ENCODE measurements around the gene SPRING1. TPM values are rescaled to one million over a fixed set of nuclear protein-coding genes. Genes with fewer than 3 reads are reported as not detected.

SPRING1 gene
- total and polyA plus RNA-seq, 2 of the 13 experiments (the other 11 are each of a cell fraction or from before 2014, with no cell fraction given), result 20.0 to 51.8 TPM

DNA sequence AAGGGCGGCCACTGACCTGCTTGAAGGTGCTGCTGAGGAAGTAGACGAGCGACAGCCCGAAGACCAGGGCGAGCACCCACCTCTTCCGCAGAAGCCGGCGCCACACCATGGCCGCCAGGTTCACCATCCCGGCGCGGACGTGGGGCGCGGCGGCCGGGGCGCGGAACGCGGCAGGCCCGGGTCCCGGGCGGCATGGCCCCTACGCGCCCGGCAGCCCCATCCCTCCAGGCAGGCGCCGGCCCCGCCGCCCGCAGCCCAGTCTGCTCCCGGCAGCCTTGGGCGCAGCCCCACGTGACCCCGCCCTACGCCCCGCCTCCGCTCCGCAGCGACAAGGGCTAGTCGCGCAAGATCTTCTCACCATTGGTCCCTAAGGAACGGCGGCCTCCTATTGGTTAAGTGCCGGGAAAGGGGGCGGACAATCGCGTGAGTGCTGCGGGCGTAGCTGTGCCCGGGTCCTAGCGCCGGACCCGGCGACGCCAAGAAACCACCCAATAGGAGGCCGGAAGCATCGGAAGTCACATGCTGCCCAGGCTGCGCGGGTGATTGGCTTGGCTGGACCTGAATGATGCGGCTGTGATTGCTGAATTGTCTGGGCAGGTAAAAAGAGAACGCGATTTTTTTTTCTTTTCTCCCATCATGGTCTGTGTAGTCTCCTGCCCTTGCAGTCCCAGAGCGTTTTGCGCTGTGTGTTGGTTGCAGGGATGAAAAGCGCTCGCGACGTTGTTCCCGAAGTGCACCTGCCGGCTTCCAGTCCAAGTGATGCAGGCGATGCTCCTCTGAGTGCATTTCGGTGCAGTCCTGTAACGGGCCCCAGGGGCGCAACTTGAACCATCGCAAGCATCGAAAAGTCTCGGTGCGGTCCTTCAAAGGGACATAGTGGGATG lies at the start of gene SPRING1, which contains the start of gene RNFT2 (continued):
- TF ChIP-seq, protein P1, sequence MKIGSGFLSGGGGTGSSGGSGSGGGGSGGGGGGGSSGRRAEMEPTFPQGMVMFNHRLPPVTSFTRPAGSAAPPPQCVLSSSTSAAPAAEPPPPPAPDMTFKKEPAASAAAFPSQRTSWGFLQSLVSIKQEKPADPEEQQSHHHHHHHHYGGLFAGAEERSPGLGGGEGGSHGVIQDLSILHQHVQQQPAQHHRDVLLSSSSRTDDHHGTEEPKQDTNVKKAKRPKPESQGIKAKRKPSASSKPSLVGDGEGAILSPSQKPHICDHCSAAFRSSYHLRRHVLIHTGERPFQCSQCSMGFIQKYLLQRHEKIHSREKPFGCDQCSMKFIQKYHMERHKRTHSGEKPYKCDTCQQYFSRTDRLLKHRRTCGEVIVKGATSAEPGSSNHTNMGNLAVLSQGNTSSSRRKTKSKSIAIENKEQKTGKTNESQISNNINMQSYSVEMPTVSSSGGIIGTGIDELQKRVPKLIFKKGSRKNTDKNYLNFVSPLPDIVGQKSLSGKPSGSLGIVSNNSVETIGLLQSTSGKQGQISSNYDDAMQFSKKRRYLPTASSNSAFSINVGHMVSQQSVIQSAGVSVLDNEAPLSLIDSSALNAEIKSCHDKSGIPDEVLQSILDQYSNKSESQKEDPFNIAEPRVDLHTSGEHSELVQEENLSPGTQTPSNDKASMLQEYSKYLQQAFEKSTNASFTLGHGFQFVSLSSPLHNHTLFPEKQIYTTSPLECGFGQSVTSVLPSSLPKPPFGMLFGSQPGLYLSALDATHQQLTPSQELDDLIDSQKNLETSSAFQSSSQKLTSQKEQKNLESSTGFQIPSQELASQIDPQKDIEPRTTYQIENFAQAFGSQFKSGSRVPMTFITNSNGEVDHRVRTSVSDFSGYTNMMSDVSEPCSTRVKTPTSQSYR (CRISPR knock-in tag; IDR thresholded peaks at IDR 0.05; ENCODE audit: borderline replicate concordance), result no peak
- TF ChIP-seq MED1 (CRISPR knock-in tag; IDR thresholded peaks at IDR 0.05), result peak; percentile 66
- TF ChIP-seq ZNF788 (CRISPR knock-in tag; IDR thresholded peaks at IDR 0.05; ENCODE audit: borderline replicate concordance), result peak; percentile 82; the same call in 1 of the 2 replicates
- no peak for TF ChIP-seq PCBP2 (optimal IDR thresholded peaks at IDR 0.05; ENCODE audit: low read depth, low read length, poor library complexity, severe bottlenecking)
- TF ChIP-seq, protein P2, sequence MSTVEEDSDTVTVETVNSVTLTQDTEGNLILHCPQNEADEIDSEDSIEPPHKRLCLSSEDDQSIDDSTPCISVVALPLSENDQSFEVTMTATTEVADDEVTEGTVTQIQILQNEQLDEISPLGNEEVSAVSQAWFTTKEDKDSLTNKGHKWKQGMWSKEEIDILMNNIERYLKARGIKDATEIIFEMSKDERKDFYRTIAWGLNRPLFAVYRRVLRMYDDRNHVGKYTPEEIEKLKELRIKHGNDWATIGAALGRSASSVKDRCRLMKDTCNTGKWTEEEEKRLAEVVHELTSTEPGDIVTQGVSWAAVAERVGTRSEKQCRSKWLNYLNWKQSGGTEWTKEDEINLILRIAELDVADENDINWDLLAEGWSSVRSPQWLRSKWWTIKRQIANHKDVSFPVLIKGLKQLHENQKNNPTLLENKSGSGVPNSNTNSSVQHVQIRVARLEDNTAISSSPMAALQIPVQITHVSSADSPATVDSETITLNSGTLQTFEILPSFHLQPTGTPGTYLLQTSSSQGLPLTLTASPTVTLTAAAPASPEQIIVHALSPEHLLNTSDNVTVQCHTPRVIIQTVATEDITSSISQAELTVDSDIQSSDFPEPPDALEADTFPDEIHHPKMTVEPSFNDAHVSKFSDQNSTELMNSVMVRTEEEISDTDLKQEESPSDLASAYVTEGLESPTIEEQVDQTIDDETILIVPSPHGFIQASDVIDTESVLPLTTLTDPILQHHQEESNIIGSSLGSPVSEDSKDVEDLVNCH (CRISPR knock-in tag; IDR thresholded peaks at IDR 0.05), result 0 out of 2 replicates have a peak, but pooled peaks have one; percentile 32
- TF ChIP-seq RBFOX2 (IDR thresholded peaks at IDR 0.05; ENCODE audit: low read depth, low read length), result peak; percentile 84
- TF ChIP-seq ZNF614 (CRISPR knock-in tag; IDR thresholded peaks at IDR 0.05; ENCODE audit: borderline replicate concordance), result peak; percentile 69; the same call in 1 of the 2 replicates
- TF ChIP-seq MBNL3 (CRISPR knock-in tag; conservative IDR thresholded peaks at IDR 0.05), result no peak
- TF ChIP-seq HNF4A (CRISPR knock-in tag; IDR thresholded peaks at IDR 0.05), result no peak
- no peak for TF ChIP-seq ZNF337 (CRISPR knock-in tag; IDR thresholded peaks at IDR 0.05; ENCODE audit: borderline replicate concordance, low read depth)
- peak; percentile 46; the same call in 1 of the 2 replicates for TF ChIP-seq ZNF230 (CRISPR knock-in tag; IDR thresholded peaks at IDR 0.05)
- no peak for TF ChIP-seq SIN3A (IDR thresholded peaks at IDR 0.05; ENCODE audit: borderline replicate concordance, low read depth, low read length)
- no peak for TF ChIP-seq ZSCAN31 (CRISPR knock-in tag; IDR thresholded peaks at IDR 0.05; ENCODE audit: low read depth)
- TF ChIP-seq MTA3 (CRISPR knock-in tag; IDR thresholded peaks at IDR 0.05), result no peak
- 0 out of 2 replicates have a peak, but pooled peaks have one; percentile 28 for TF ChIP-seq KLF6 (CRISPR knock-in tag; IDR thresholded peaks at IDR 0.05)
- peak; percentile 94; the same call in 1 of the 2 replicates for TF ChIP-seq FOXM1 (CRISPR knock-in tag; IDR thresholded peaks at IDR 0.05)
- 0 out of 2 replicates have a peak, but pooled peaks have one; percentile 52 for TF ChIP-seq ZFP36L1 (CRISPR knock-in tag; IDR thresholded peaks at IDR 0.05)
- no peak for TF ChIP-seq SUZ12 (IDR thresholded peaks at IDR 0.05; ENCODE audit: low read depth, low read length)
- TF ChIP-seq ZNF3 (CRISPR knock-in tag; IDR thresholded peaks at IDR 0.05), result no peak
- TF ChIP-seq XRCC5 (optimal IDR thresholded peaks at IDR 0.05; ENCODE audit: low read length), result peak; percentile 98
- TF ChIP-seq ZNF674 (CRISPR knock-in tag; IDR thresholded peaks at IDR 0.05; ENCODE audit: low read depth), result no peak
- peak; percentile 53 for TF ChIP-seq FOXA3 (CRISPR knock-in tag; IDR thresholded peaks at IDR 0.05)
- peak; percentile 57; the same call in 1 of the 2 replicates for TF ChIP-seq FOXJ3 (CRISPR knock-in tag; IDR thresholded peaks at IDR 0.05; ENCODE audit: borderline replicate concordance)
- no peak for TF ChIP-seq ZNF780A (CRISPR knock-in tag; IDR thresholded peaks at IDR 0.05)

All from HepG2 (cell line).